ENCODE measurements around the gene DLEC1.
"Not testable (repeated sequence)": the region's sequence is repeated elsewhere in the genome, so short reads cannot be mapped to it uniquely, and the experiment has no call there.

DLEC1 gene

GRCh38 chr3:38131621-38132369 lies 92.8 kb downstream of the DLEC1 start:
- H3K9me3 ChIP-seq (replicated peaks in 1 of 2; ENCODE audit: control insufficient read depth in 2 of 2, insufficient read depth in 1 of 2, low read depth in 1 of 2, low read length in 2 of 2): no peaks in the 10 kb centered on the region
- peak; percentile 54 for DNase-seq (ENCODE audit: low spot score)
- H2BK12ac ChIP-seq (ENCODE audit: low read length): no peak overlapping the region
- no peaks in the 10 kb centered on the region for H3K27me3 ChIP-seq (ENCODE audit: control insufficient read depth in 3 of 3, insufficient read depth in 3 of 3, low read depth in 1 of 3, low read length in 3 of 3)
- H2BK5ac ChIP-seq (ENCODE audit: low read length): no peak overlapping the region
- H2AK5ac ChIP-seq (ENCODE audit: low read depth, low read length): no peak overlapping the region
- no peak overlapping the region for H4K91ac ChIP-seq (ENCODE audit: low read depth, low read length, poor library complexity)
- H3K23ac ChIP-seq (ENCODE audit: low read depth, low read length, poor library complexity): no peak overlapping the region
- peaks cover 2 to 6% of the 10 kb centered on the region in 2 donors for H3K4me1 ChIP-seq (ENCODE audit: control insufficient read depth in 2 of 2, insufficient read depth in 1 of 2, low read depth in 1 of 2, low read length in 2 of 2)
- H3K36me3 ChIP-seq (replicated peaks in 1 of 2; ENCODE audit: control insufficient read depth in 2 of 2, insufficient read depth in 2 of 2, low read length in 2 of 2): peaks cover 36 to 82% of the 10 kb centered on the region in 2 donors
- no CpG with 5 or more reads among the region's 6 CpGs for WGBS, 2 donors (ENCODE audit: extremely low coverage in 2 of 2, insufficient read length in 2 of 2, insufficient replicate concordance in 1 of 2)
- no peak overlapping the region for H4K8ac ChIP-seq (ENCODE audit: low read depth, low read length)
- no peak overlapping the region for H3K4me2 ChIP-seq (ENCODE audit: insufficient read depth, low read length, poor library complexity, severe bottlenecking)
- no peak overlapping the region for H3K14ac ChIP-seq (ENCODE audit: low read length)
- H3K9ac ChIP-seq (ENCODE audit: low read depth, low read length, poor library complexity): no peak overlapping the region
- H2BK15ac ChIP-seq (ENCODE audit: low read length): no peak overlapping the region
- no peak overlapping the region for H2AFZ ChIP-seq (ENCODE audit: low read length)
- no peak overlapping the region for H3K27ac ChIP-seq (replicated peaks; ENCODE audit: low read length)
- no peak overlapping the region for H3K4me3 ChIP-seq (ENCODE audit: low read length in 2 of 2)
- H2BK120ac ChIP-seq (ENCODE audit: low read depth, low read length): no peak overlapping the region
- no peaks in the 10 kb centered on the region for H3K79me1 ChIP-seq (ENCODE audit: low read depth, low read length)
- no peak overlapping the region for H3K18ac ChIP-seq (ENCODE audit: low read length)
- H3K4ac ChIP-seq (ENCODE audit: low read length): no peak overlapping the region

- Histone ChIP-seq H3K9ac (ENCODE audit: low read depth, low read length, poor library complexity) (no peak overlapping the region), H3K27ac (replicated peaks; ENCODE audit: low read length) (no peak overlapping the region)
- WGBS, 2 donors (ENCODE audit: extremely low coverage in 2 of 2, insufficient read length in 2 of 2, insufficient replicate concordance in 1 of 2): no CpG with 5 or more reads among the region's 3 CpGs
Measured at GRCh38 chr3:38133209-38133556, 94.2 kb downstream of the DLEC1 start.

GRCh38 chr3:38133557-38134405 lies 94.8 kb downstream of the DLEC1 start:
- Histone ChIP-seq H2AK5ac (ENCODE audit: low read depth, low read length) (no peak overlapping the region), H3K9ac (ENCODE audit: low read depth, low read length, poor library complexity) (no peak overlapping the region), H4K91ac (ENCODE audit: low read depth, low read length, poor library complexity) (no peak overlapping the region), H3K14ac (ENCODE audit: low read length) (no peak overlapping the region), H3K9me3 (replicated peaks in 1 of 2; ENCODE audit: control insufficient read depth in 2 of 2, insufficient read depth in 1 of 2, low read depth in 1 of 2, low read length in 2 of 2) (no peaks in the 10 kb centered on the region), H3K36me3 (replicated peaks in 1 of 2; ENCODE audit: control insufficient read depth in 2 of 2, insufficient read depth in 2 of 2, low read length in 2 of 2) (peaks cover 26 to 65% of the 10 kb centered on the region in 2 donors), H3K4me1 (ENCODE audit: control insufficient read depth in 2 of 2, insufficient read depth in 1 of 2, low read depth in 1 of 2, low read length in 2 of 2) (peaks cover 9% of the 10 kb centered on the region in 2 donors), H3K18ac (ENCODE audit: low read length) (no peak overlapping the region), H4K8ac (ENCODE audit: low read depth, low read length) (no peak overlapping the region), H2BK5ac (ENCODE audit: low read length) (no peak overlapping the region), H3K23ac (ENCODE audit: low read depth, low read length, poor library complexity) (no peak overlapping the region), H3K4me2 (ENCODE audit: insufficient read depth, low read length, poor library complexity, severe bottlenecking) (no peak overlapping the region), H2BK12ac (ENCODE audit: low read length) (no peak overlapping the region), H3K27ac (replicated peaks; ENCODE audit: low read length) (no peak overlapping the region), H2BK120ac (ENCODE audit: low read depth, low read length) (no peak overlapping the region), H3K27me3 (ENCODE audit: control insufficient read depth in 3 of 3, insufficient read depth in 3 of 3, low read depth in 1 of 3, low read length in 3 of 3) (no peaks in the 10 kb centered on the region), H3K4me3 (ENCODE audit: low read length in 2 of 2) (no peak overlapping the region), H3K79me1 (ENCODE audit: low read depth, low read length) (peaks cover under 1% of the 10 kb centered on the region), H2AFZ (ENCODE audit: low read length) (no peak overlapping the region), H3K4ac (ENCODE audit: low read length) (no peak overlapping the region), H2BK15ac (ENCODE audit: low read length) (no peak overlapping the region)
- no CpG with 5 or more reads among the region's 10 CpGs for WGBS, 2 donors (ENCODE audit: extremely low coverage in 2 of 2, insufficient read length in 2 of 2, insufficient replicate concordance in 1 of 2)
- DNase-seq (ENCODE audit: low spot score): no peak

More at GRCh38 chr3:38133209-38133556, 94.2 kb downstream of the DLEC1 start:
- Histone ChIP-seq H3K4me1 (ENCODE audit: control insufficient read depth in 2 of 2, insufficient read depth in 1 of 2, low read depth in 1 of 2, low read length in 2 of 2) (peaks cover 8 to 9% of the 10 kb centered on the region in 2 donors), H3K4me2 (ENCODE audit: insufficient read depth, low read length, poor library complexity, severe bottlenecking) (no peak overlapping the region), H2BK15ac (ENCODE audit: low read length) (no peak overlapping the region), H2AK5ac (ENCODE audit: low read depth, low read length) (no peak overlapping the region), H3K23ac (ENCODE audit: low read depth, low read length, poor library complexity) (no peak overlapping the region), H3K27me3 (ENCODE audit: control insufficient read depth in 3 of 3, insufficient read depth in 3 of 3, low read depth in 1 of 3, low read length in 3 of 3) (no peaks in the 10 kb centered on the region), H3K18ac (ENCODE audit: low read length) (no peak overlapping the region), H3K4ac (ENCODE audit: low read length) (no peak overlapping the region), H3K14ac (ENCODE audit: low read length) (no peak overlapping the region), H3K4me3 (ENCODE audit: low read length in 2 of 2) (no peak overlapping the region), H2BK120ac (ENCODE audit: low read depth, low read length) (no peak overlapping the region), H3K9me3 (replicated peaks in 1 of 2; ENCODE audit: control insufficient read depth in 2 of 2, insufficient read depth in 1 of 2, low read depth in 1 of 2, low read length in 2 of 2) (no peaks in the 10 kb centered on the region), H4K91ac (ENCODE audit: low read depth, low read length, poor library complexity) (no peak overlapping the region), H3K79me1 (ENCODE audit: low read depth, low read length) (no peaks in the 10 kb centered on the region), H2BK5ac (ENCODE audit: low read length) (no peak overlapping the region), H4K8ac (ENCODE audit: low read depth, low read length) (no peak overlapping the region), H2AFZ (ENCODE audit: low read length) (no peak overlapping the region), H2BK12ac (ENCODE audit: low read length) (no peak overlapping the region), H3K36me3 (replicated peaks in 1 of 2; ENCODE audit: control insufficient read depth in 2 of 2, insufficient read depth in 2 of 2, low read length in 2 of 2) (peaks cover 28 to 68% of the 10 kb centered on the region in 2 donors)
- no peak for DNase-seq (ENCODE audit: low spot score)

DNA sequence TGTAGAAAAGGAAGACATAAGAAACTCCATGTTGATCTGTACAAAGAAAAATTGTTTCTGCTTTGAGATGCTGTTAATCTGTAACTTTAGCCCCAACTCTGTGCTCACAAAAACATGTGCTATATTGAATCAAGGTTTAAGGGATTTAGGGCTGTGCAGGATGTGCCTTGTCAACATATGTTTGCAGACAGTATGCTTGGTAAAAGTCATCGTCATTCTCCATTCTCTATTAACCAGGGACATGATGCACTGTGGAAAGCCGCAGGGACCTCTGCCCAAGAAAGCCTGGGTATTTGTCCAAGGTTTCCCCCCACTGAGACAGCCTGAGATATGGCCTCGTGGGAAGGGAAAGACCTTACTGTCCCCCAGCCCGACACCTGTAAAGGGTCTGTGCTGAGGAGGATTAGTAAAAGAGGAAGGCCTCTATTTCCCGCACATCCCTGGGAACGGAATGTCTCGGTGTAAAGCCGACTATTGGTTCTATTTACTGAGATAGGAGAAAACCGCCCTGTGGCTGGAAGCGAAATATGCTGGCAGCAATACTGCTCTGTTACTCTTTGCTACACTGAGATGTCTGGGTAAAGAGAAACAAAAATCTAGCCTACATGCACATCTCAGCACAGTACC lies 95.6 kb downstream of the DLEC1 start:
- not testable (repeated sequence) for H3K9ac ChIP-seq (ENCODE audit: low read depth, low read length, poor library complexity); H2AFZ ChIP-seq (ENCODE audit: low read length); H3K79me1 ChIP-seq (ENCODE audit: low read depth, low read length); H3K4ac ChIP-seq (ENCODE audit: low read length); H2BK12ac ChIP-seq (ENCODE audit: low read length); H3K27me3 ChIP-seq (ENCODE audit: control insufficient read depth in 3 of 3, insufficient read depth in 3 of 3, low read depth in 1 of 3, low read length in 3 of 3); H3K9me3 ChIP-seq (replicated peaks in 1 of 2; ENCODE audit: control insufficient read depth in 2 of 2, insufficient read depth in 1 of 2, low read depth in 1 of 2, low read length in 2 of 2); H3K14ac ChIP-seq (ENCODE audit: low read length); H4K91ac ChIP-seq (ENCODE audit: low read depth, low read length, poor library complexity); H3K4me3 ChIP-seq (ENCODE audit: low read length in 2 of 2); H2BK120ac ChIP-seq (ENCODE audit: low read depth, low read length); H2BK15ac ChIP-seq (ENCODE audit: low read length); H3K23ac ChIP-seq (ENCODE audit: low read depth, low read length, poor library complexity); H3K27ac ChIP-seq (replicated peaks; ENCODE audit: low read length); H2AK5ac ChIP-seq (ENCODE audit: low read depth, low read length); DNase-seq (ENCODE audit: low spot score); H3K4me2 ChIP-seq (ENCODE audit: insufficient read depth, low read length, poor library complexity, severe bottlenecking); H3K18ac ChIP-seq (ENCODE audit: low read length); H2BK5ac ChIP-seq (ENCODE audit: low read length); H4K8ac ChIP-seq (ENCODE audit: low read depth, low read length)
- no CpG with 5 or more reads among the region's 10 CpGs for WGBS, 2 donors (ENCODE audit: extremely low coverage in 2 of 2, insufficient read length in 2 of 2, insufficient replicate concordance in 1 of 2)
- Histone ChIP-seq H3K36me3 (replicated peaks in 1 of 2; ENCODE audit: control insufficient read depth in 2 of 2, insufficient read depth in 2 of 2, low read length in 2 of 2) (peaks cover 18 to 56% of the 10 kb centered on the region in 2 donors), H3K4me1 (ENCODE audit: control insufficient read depth in 2 of 2, insufficient read depth in 1 of 2, low read depth in 1 of 2, low read length in 2 of 2) (peaks cover 9 to 15% of the 10 kb centered on the region in 2 donors)

Data from neuronal stem cell (in vitro differentiated cells).